ENCODE results near the gene GOLGA2. TPM values are rescaled to one million over a fixed set of nuclear protein-coding genes. Genes with fewer than 3 reads are reported as not detected.

GOLGA2 gene
- total RNA-seq, 1 donor from 2014 or later: 54.8 TPM

DNA sequence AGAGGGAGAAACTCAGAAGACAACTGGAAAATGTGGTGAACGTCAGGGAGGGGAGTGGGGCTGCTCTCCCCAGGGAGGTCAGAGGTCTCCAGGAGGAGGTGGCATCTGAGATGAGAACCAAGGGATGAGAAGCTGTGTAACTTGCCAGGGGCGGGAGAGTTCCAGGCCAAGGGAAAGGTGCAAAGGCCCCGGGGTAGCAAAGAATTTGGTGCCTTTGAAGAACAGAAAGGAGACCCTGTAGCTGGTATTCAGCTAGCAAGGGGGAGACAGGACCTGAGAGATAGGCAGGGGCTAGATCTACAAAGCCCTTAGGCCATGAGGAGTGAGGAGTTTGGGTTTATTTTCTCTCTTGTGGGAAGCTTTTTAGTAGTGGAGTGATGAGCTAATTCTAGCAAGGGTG, 69.3 kb downstream of the GOLGA2 start:
- Histone ChIP-seq H3K4me3 (ENCODE audit: low read depth, low read length) (no peak overlapping the region), H3K36me3 (ENCODE audit: control insufficient read depth, insufficient read depth, low read length) (no peaks in the 10 kb centered on the region), H3K27me3 (ENCODE audit: control insufficient read depth, insufficient read depth, low read length) (peaks cover 2% of the 10 kb centered on the region)
- FAIRE-seq (no peak), DNase-seq (ENCODE audit: low read depth) (no peak)
- TF ChIP-seq, protein P1, sequence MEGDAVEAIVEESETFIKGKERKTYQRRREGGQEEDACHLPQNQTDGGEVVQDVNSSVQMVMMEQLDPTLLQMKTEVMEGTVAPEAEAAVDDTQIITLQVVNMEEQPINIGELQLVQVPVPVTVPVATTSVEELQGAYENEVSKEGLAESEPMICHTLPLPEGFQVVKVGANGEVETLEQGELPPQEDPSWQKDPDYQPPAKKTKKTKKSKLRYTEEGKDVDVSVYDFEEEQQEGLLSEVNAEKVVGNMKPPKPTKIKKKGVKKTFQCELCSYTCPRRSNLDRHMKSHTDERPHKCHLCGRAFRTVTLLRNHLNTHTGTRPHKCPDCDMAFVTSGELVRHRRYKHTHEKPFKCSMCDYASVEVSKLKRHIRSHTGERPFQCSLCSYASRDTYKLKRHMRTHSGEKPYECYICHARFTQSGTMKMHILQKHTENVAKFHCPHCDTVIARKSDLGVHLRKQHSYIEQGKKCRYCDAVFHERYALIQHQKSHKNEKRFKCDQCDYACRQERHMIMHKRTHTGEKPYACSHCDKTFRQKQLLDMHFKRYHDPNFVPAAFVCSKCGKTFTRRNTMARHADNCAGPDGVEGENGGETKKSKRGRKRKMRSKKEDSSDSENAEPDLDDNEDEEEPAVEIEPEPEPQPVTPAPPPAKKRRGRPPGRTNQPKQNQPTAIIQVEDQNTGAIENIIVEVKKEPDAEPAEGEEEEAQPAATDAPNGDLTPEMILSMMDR (IDR thresholded peaks at IDR 0.05; ENCODE audit: insufficient read depth, low read length, severe bottlenecking): no peak

Other genes starting within 250 kb of the GOLGA2 start
- 10.3 and 12.4 TPM in 2 replicates for gene NAIF1, start 208.7 kb downstream of the GOLGA2 start, total RNA-seq
- 12.6 and 17.2 TPM in 2 replicates for gene SLC25A25, start 207.8 kb downstream of the GOLGA2 start, total RNA-seq
- gene PTGES2, start 148.3 kb downstream of the GOLGA2 start, total RNA-seq: 130 and 137 TPM in 2 replicates
- 48.4 and 110 TPM in 2 replicates for gene LCN2, start 126.6 kb downstream of the GOLGA2 start, total RNA-seq
- gene BBLN, start 115.7 kb downstream of the GOLGA2 start, total RNA-seq: 28.2 and 29.4 TPM in 2 replicates
- gene CIZ1, start 84.4 kb downstream of the GOLGA2 start, total RNA-seq: 15.0 and 32.0 TPM in 2 replicates
- gene DNM1, start 72.6 kb downstream of the GOLGA2 start, total RNA-seq: 0.53 and 0.77 TPM in 2 replicates
- gene SWI5, start 269 bp upstream of the GOLGA2 start, total RNA-seq: 30.0 and 30.7 TPM in 2 replicates
- 18.8 and 19.2 TPM in 2 replicates for gene TRUB2, start 46.4 kb upstream of the GOLGA2 start, total RNA-seq
- gene COQ4, start 46.8 kb upstream of the GOLGA2 start, total RNA-seq: 24.7 and 28.8 TPM in 2 replicates
- 19.7 and 34.8 TPM in 2 replicates for gene SLC27A4, start 64.5 kb upstream of the GOLGA2 start, total RNA-seq
- gene URM1, start 95.4 kb upstream of the GOLGA2 start, total RNA-seq: 17.9 and 23.0 TPM in 2 replicates
- gene CERCAM, start 144.8 kb upstream of the GOLGA2 start, total RNA-seq: 12.4 and 28.2 TPM in 2 replicates
- 17.6 and 27.1 TPM in 2 replicates for gene ODF2, start 180.0 kb upstream of the GOLGA2 start, total RNA-seq
- gene GLE1, start 228.7 kb upstream of the GOLGA2 start, total RNA-seq: 27.1 and 30.3 TPM in 2 replicates

Measured in bronchial epithelial cell (primary cell).